ENCODE results near the gene TCF7L2. TPM values are rescaled to one million over a fixed set of nuclear protein-coding genes. Genes with fewer than 3 reads are reported as not detected.

The TCF7L2 gene
- total and polyA plus RNA-seq, 12 donors: 8.7 to 24.7 (median 14.8) TPM

DNA sequence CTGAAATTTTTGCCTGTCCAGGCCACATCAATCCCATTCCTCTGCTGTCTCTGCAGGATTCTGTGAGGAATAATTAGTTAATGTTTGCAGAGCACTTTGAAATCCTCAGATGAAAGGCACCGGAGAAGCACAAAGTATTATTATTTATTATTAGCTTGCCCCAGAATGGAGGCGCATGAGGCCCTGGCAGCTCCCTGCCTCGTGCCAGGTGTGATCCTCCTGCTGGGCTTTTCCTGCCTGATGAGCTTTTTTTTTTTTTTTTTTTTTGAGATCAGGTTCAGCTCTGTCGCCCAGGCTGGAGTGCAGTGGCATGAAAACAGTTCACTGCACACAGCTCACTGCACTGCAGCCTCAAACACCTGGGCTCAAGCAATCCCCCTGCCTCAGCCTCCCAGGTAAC lies 65.2 kb downstream of the TCF7L2 start:
- Histone ChIP-seq H3K9me3 (replicated peaks in 1 of 3) (no peaks in the 10 kb centered on the region), H3K4me3 (no peak overlapping the region), H3K27ac (no peak overlapping the region), H3K27me3 (no peaks in the 10 kb centered on the region), H3K4me1 (replicated peaks in 1 of 2) (peaks cover 4 to 6% of the 10 kb centered on the region in 2 donors), H3K36me3 (replicated peaks in 1 of 2) (no peaks in the 10 kb centered on the region)
- DNase-seq: no peak
- intact Hi-C loops (cut with DNase I): loop anchor here in 1 of 2 donors (10.0 kb wide), 1 partner anchor 50 kb away; no protein-coding TSS in a partner anchor
- no peak for TF ChIP-seq POLR2A (IDR thresholded peaks at IDR 0.05)
- TF ChIP-seq, protein P1, sequence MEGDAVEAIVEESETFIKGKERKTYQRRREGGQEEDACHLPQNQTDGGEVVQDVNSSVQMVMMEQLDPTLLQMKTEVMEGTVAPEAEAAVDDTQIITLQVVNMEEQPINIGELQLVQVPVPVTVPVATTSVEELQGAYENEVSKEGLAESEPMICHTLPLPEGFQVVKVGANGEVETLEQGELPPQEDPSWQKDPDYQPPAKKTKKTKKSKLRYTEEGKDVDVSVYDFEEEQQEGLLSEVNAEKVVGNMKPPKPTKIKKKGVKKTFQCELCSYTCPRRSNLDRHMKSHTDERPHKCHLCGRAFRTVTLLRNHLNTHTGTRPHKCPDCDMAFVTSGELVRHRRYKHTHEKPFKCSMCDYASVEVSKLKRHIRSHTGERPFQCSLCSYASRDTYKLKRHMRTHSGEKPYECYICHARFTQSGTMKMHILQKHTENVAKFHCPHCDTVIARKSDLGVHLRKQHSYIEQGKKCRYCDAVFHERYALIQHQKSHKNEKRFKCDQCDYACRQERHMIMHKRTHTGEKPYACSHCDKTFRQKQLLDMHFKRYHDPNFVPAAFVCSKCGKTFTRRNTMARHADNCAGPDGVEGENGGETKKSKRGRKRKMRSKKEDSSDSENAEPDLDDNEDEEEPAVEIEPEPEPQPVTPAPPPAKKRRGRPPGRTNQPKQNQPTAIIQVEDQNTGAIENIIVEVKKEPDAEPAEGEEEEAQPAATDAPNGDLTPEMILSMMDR (IDR thresholded peaks at IDR 0.05): no peak
- 82 to 87% (median 83%) methylated on average over 4 of the region's 4 CpGs for WGBS, 4 donors

DNA sequence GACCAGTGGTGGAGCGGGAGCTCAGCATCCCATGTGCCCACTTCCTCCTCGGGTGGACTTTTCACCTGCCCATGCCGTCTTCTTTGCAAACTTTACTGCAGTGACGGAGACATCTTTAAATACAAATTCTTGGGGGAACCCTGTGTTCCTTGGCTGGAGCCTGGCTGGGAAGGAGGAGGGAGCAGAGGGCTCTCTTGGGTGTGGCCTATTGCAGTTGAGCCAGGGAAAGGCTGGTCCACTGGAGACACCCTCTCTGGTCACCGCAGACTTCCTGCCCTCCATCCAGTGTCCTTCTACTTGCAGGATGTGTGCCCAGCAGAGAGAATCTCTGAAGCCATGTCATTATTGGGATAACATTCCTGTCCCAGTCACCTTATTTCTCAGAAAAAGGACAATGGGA lies 67.3 kb downstream of the TCF7L2 start:
- no peak for TF ChIP-seq POLR2A (IDR thresholded peaks at IDR 0.05)
- TF ChIP-seq, protein P1 (IDR thresholded peaks at IDR 0.05): no peak
- intact Hi-C loops (cut with DNase I): loop anchor here in 1 of 2 donors (10.0 kb wide), 1 partner anchor 53 kb away; no protein-coding TSS in a partner anchor
- DNase-seq: no peak
- no peaks in the 10 kb centered on the region for H3K27me3 ChIP-seq
- no peak overlapping the region for H3K27ac ChIP-seq
- 63 to 94% (median 83%) methylated on average over 5 of the region's 5 CpGs for WGBS, 4 donors
- H3K36me3 ChIP-seq (replicated peaks in 1 of 2): no peaks in the 10 kb centered on the region
- H3K4me3 ChIP-seq: no peak overlapping the region
- no peaks in the 10 kb centered on the region for H3K9me3 ChIP-seq (replicated peaks in 1 of 3)
- peaks cover 17 to 25% of the 10 kb centered on the region in 2 donors for H3K4me1 ChIP-seq (replicated peaks in 1 of 2)

DNA sequence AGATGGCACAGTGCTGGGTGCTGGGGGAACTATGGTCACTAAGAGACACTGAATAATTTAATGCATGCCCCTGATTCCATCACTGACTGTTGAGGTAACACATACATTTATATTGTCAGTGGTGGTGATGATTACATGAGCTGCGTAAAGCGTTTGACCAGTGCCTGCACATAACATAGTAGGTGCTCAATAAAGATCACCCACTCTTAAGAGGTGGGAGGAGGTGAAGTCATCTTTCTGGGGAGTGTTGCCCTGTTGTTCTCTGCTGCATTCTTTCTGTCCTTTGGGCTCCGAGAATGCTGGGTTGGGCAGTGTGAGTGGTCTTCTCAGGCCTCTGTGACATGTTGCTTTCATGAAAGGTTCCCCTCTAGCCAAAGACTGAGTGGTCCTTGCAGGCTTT lies 68.0 kb downstream of the TCF7L2 start:
- TF ChIP-seq, protein P1 (IDR thresholded peaks at IDR 0.05): no peak
- no peak for TF ChIP-seq POLR2A (IDR thresholded peaks at IDR 0.05)
- no peak overlapping the region for H3K27ac ChIP-seq
- H3K4me1 ChIP-seq (replicated peaks in 1 of 2): peaks cover 17 to 25% of the 10 kb centered on the region in 2 donors
- no peaks in the 10 kb centered on the region for H3K36me3 ChIP-seq (replicated peaks in 1 of 2)
- whole genome bisulfite sequencing, 4 donors: 96 to 100% (median 96%) methylated on average over 3 of the region's 3 CpGs
- H3K4me3 ChIP-seq: no peak overlapping the region
- intact Hi-C loops (cut with DNase I): loop anchor here in 1 of 2 donors (10.0 kb wide), 1 partner anchor 53 kb away; no protein-coding TSS in a partner anchor
- H3K27me3 ChIP-seq: no peaks in the 10 kb centered on the region
- no peak for DNase-seq
- H3K9me3 ChIP-seq (replicated peaks in 1 of 3): no peaks in the 10 kb centered on the region

DNA sequence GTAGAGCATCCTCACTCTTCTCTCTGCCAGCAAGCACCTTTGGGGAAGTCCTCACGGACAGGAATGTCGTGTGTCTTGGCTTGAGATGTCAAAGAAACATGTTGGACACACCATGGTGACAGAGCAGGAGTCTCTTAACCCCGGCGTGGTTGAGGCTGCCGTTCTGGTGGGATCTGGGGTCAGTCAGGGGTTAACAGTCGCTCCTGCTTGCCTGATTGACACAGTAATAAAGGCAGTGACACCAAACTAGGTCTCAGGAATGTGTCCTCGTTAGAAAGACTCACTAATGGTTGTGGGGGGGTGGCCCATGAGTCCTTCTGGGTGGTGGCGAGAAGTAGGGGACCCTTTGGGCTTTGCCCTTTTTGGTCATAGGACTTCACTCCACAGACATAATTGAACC lies 69.0 kb downstream of the TCF7L2 start:
- no peaks in the 10 kb centered on the region for H3K9me3 ChIP-seq (replicated peaks in 1 of 3)
- intact Hi-C loops (cut with DNase I): loop anchor here in 1 of 2 donors (10.0 kb wide), 1 partner anchor 54 kb away; no protein-coding TSS in a partner anchor
- 83 to 92% (median 84%) methylated on average over 8 of the region's 8 CpGs for WGBS, 4 donors
- no peaks in the 10 kb centered on the region for H3K36me3 ChIP-seq (replicated peaks in 1 of 2)
- DNase-seq: no peak
- H3K27me3 ChIP-seq: no peaks in the 10 kb centered on the region
- H3K4me3 ChIP-seq: no peak overlapping the region
- H3K4me1 ChIP-seq (replicated peaks in 1 of 2): peaks cover 17 to 25% of the 10 kb centered on the region in 2 donors
- no peak overlapping the region for H3K27ac ChIP-seq
- TF ChIP-seq POLR2A (IDR thresholded peaks at IDR 0.05): no peak
- TF ChIP-seq, protein P1 (IDR thresholded peaks at IDR 0.05): no peak

Data from adrenal gland (tissue), 12 donors.